LNCaP clone FGC (cell line): ENCODE results near the gene UBE2G2.

Experiments used
- DNase-seq: peaks from one replicate; pipeline ENCODE4 v3.0.0-alpha.2; 2011; ENCODE audit warnings: low read depth
- H3K4me3 ChIP-seq: 2 replicates; pipeline ENCODE4 v1.5.1; 2011; ENCODE audit warnings: mild to moderate bottlenecking, low read depth, low read length, control low read depth
- CTCF ChIP-seq: IDR thresholded peaks from 2 replicates; pipeline ENCODE4 v1.5.1; 2012; ENCODE audit warnings: mild to moderate bottlenecking; ENCODE audit not compliant: control insufficient read depth, insufficient read depth; ENCODE audit errors: extremely low read depth

The UBE2G2 gene

GRCh38 chr21:44738621-44739020 is 63.0 kb downstream of the UBE2G2 start:
- H3K4me3 ChIP-seq = no peak overlapping the region
- TF ChIP-seq CTCF = no peak
- DNase-seq = no peak

GRCh38 chr21:44737706-44738354 is 63.8 kb downstream of the UBE2G2 start:
- DNase-seq = no peak
- no peak overlapping the region for H3K4me3 ChIP-seq
- no peak for TF ChIP-seq CTCF

- peak; percentile 92 for DNase-seq
- H3K4me3 ChIP-seq = no peak overlapping the region
- no peak for TF ChIP-seq CTCF
These were observed 65.2 kb downstream of the UBE2G2 start for GRCh38 chr21:44736291-44737004.

DNA sequence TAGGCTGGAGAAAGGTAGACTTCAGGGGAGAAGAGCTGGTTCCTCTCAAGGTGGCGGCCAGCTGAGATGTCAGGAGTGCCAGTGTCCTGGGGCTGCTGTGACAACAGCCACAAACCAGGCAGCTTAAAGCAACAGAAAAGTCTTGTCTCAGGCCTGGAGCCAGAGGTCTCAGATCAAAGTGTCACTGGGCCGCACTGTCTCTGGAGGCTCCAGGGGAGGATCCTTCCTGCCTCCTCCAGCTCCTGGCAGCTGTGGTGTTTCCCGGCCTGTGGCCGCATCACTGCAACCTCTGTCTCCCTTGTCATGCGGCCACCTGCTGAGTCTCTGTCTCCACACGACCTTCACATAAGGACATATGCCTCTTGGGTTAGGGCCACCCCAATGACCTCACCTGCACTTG is 65.8 kb downstream of the UBE2G2 start:
- DNase-seq = no peak
- H3K4me3 ChIP-seq = no peak overlapping the region
- no peak for TF ChIP-seq CTCF

- no peak overlapping the region for H3K4me3 ChIP-seq
- TF ChIP-seq CTCF = no peak
- no peak for DNase-seq
These were observed 66.8 kb downstream of the UBE2G2 start for GRCh38 chr21:44734841-44735240.

GRCh38 chr21:44734026-44734745 is 67.4 kb downstream of the UBE2G2 start:
- no peak overlapping the region for H3K4me3 ChIP-seq
- DNase-seq = no peak
- TF ChIP-seq CTCF = no peak

- no peak for DNase-seq
- H3K4me3 ChIP-seq = no peak overlapping the region
- no peak for TF ChIP-seq CTCF
These were observed 68.7 kb downstream of the UBE2G2 start for GRCh38 chr21:44732956-44733355.
